Measurements from ENCODE around the gene PTPRR.

The PTPRR gene

DNA sequence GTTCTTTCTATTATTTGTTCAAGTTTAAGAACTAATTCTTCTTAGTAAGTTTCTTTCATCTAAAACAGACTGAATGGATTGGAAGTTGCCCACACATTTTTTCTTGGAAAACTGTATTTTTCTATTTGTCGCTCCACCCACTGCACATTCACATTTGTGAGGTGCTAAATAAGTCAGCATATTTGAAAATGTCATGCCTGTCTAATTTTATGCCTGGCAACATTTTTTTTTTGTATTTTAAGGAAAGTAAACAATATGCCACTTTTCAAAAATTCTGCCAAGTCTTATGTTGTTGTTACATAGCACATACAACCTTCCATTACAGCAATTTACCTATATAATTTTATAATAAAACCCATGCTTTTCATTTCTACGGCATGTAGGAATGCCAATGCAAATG, 170.6 kb downstream of the PTPRR start:
- ChIA-PET CTCF (no interaction called here), POLR2A (no interaction called here)
- no peak for TF ChIP-seq NFRKB (IDR thresholded peaks at IDR 0.05)
- no peak for TF ChIP-seq LEF1 (IDR thresholded peaks at IDR 0.05; ENCODE audit: borderline replicate concordance)
- TF ChIP-seq ARNT (IDR thresholded peaks at IDR 0.05), result no peak
- TF ChIP-seq L3MBTL2 (conservative IDR thresholded peaks at IDR 0.05), result no peak
- TF ChIP-seq FOXM1 (IDR thresholded peaks at IDR 0.05; ENCODE audit: borderline replicate concordance), result no peak
- no peak for TF ChIP-seq CTBP1 (IDR thresholded peaks at IDR 0.05; ENCODE audit: borderline replicate concordance)
- TF ChIP-seq, protein P1, sequence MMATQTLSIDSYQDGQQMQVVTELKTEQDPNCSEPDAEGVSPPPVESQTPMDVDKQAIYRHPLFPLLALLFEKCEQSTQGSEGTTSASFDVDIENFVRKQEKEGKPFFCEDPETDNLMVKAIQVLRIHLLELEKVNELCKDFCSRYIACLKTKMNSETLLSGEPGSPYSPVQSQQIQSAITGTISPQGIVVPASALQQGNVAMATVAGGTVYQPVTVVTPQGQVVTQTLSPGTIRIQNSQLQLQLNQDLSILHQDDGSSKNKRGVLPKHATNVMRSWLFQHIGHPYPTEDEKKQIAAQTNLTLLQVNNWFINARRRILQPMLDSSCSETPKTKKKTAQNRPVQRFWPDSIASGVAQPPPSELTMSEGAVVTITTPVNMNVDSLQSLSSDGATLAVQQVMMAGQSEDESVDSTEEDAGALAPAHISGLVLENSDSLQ (IDR thresholded peaks at IDR 0.05), result no peak
- no peak for TF ChIP-seq ZNF384 (IDR thresholded peaks at IDR 0.05)
- no peak for TF ChIP-seq FOXA1 (IDR thresholded peaks at IDR 0.05)
- no peak for TF ChIP-seq ELF4 (IDR thresholded peaks at IDR 0.05)
- TF ChIP-seq FOXK2 (IDR thresholded peaks at IDR 0.05), result no peak
- no peak for TF ChIP-seq BHLHE40 (IDR thresholded peaks at IDR 0.05; ENCODE audit: borderline replicate concordance)
- no peak for TF ChIP-seq TARDBP (IDR thresholded peaks at IDR 0.05)
- TF ChIP-seq HDGF (IDR thresholded peaks at IDR 0.05; ENCODE audit: borderline replicate concordance), result no peak
- TF ChIP-seq SP1 (IDR thresholded peaks at IDR 0.05), result no peak
- no peak for TF ChIP-seq SUZ12 (IDR thresholded peaks at IDR 0.05)
- DNase-seq (ENCODE audit: extremely low spot score), result no peak

DNA sequence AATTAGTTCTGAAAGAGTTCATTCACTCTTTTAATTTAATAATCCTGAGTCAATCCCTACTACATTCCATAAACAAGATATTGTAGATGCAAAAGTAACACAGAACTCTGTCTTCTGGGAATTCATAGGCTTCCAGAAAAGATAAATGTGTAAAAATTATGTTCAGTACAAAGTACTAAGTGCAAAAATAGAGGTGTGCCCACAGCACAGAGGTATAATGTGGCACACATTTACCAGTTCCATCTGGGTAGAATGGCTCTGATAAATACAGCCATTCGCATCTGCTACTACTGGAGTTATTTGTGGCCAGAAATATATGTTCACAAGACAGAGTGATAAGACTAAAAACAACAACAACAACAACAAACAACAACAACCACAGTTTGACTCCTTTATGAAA, 171.7 kb downstream of the PTPRR start:
- CTCF ChIA-PET, result no interaction called here
- POLR2A ChIA-PET, result no interaction called here

DNA sequence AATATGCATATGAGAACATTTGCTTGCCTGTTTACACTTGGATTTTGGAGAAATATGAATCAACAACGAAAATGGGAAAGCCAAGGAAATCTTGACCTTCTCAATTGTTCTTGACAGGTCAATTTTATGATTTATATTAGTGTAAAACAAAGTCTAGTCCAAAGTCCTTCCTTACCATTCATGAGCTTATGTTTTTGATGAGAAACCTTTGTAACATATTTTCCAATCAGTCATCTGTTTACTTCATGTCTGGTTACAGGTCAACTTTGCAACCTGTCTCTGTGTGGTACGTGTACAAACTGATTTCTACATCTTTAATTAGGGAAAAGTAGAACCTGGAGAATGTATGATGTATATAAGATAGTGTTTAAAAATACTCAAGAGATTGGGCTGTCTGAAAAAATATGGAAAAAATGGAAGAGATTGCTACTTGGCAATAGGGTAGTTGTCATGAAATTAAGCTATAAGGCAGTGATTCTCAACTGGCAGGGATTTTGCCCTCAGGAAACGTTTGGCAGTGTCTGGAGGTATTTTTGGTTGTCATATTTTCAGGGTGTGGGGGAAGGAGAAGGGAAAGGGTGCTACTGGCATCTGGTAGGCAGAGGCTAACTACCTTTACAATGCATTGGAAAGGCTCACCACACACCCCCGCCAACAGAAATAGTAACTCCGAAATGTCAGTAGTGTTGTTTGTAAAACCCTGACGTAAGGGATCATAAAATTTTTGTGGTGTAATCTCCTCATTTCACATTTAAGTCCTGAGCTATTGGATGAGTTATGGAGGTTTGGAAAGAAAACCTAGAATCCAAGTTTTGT, 172.9 kb downstream of the PTPRR start:
- ChIA-PET CTCF (no interaction called here), POLR2A (no interaction called here)
- TF ChIP-seq TARDBP (IDR thresholded peaks at IDR 0.05) (no peak), ARNT (IDR thresholded peaks at IDR 0.05) (no peak), SP1 (IDR thresholded peaks at IDR 0.05) (no peak), L3MBTL2 (conservative IDR thresholded peaks at IDR 0.05) (no peak), FOXK2 (IDR thresholded peaks at IDR 0.05) (no peak), ZNF384 (IDR thresholded peaks at IDR 0.05) (no peak), SUZ12 (IDR thresholded peaks at IDR 0.05) (no peak), FOXA1 (IDR thresholded peaks at IDR 0.05) (no peak), HDGF (IDR thresholded peaks at IDR 0.05; ENCODE audit: borderline replicate concordance) (no peak), CTBP1 (IDR thresholded peaks at IDR 0.05; ENCODE audit: borderline replicate concordance) (no peak), NFRKB (IDR thresholded peaks at IDR 0.05) (no peak), ELF4 (IDR thresholded peaks at IDR 0.05) (no peak), LEF1 (IDR thresholded peaks at IDR 0.05; ENCODE audit: borderline replicate concordance) (no peak), FOXM1 (IDR thresholded peaks at IDR 0.05; ENCODE audit: borderline replicate concordance) (no peak)
- TF ChIP-seq, protein P1 (IDR thresholded peaks at IDR 0.05), result no peak
- no peak for DNase-seq (ENCODE audit: extremely low spot score)

More for the DNA sequence above, 171.7 kb downstream of the PTPRR start:
- no peak for DNase-seq (ENCODE audit: extremely low spot score)
- TF ChIP-seq FOXA1 (IDR thresholded peaks at IDR 0.05) (no peak), ZNF384 (IDR thresholded peaks at IDR 0.05) (no peak), BHLHE40 (IDR thresholded peaks at IDR 0.05; ENCODE audit: borderline replicate concordance) (no peak), FOXK2 (IDR thresholded peaks at IDR 0.05) (no peak), FOXM1 (IDR thresholded peaks at IDR 0.05; ENCODE audit: borderline replicate concordance) (no peak), SP1 (IDR thresholded peaks at IDR 0.05) (no peak), ARNT (IDR thresholded peaks at IDR 0.05) (no peak), NFRKB (IDR thresholded peaks at IDR 0.05) (no peak), L3MBTL2 (conservative IDR thresholded peaks at IDR 0.05) (no peak)

DNA sequence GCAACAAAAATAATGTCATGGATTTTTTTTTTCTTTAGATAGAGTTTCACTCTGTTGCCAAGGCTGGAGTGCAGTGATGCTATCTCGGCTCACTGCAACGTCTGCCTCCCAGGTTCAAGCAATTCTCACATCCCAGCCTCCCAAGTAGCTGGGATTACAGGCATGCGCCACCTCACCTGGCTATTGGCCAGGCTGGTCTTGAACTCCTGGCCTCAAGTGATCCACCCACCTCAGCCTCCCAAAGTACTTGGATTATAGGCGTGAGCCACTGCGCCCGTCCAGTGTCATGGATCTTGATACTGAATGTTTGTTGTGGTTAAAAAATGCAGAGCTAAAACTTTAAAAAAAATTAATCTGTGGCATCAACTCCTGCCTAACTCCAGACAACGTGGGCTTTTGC, 175.5 kb downstream of the PTPRR start:
- TF ChIP-seq FOXM1 (IDR thresholded peaks at IDR 0.05; ENCODE audit: borderline replicate concordance), result no peak
- no peak for TF ChIP-seq CTBP1 (IDR thresholded peaks at IDR 0.05; ENCODE audit: borderline replicate concordance)
- TF ChIP-seq, protein P1 (IDR thresholded peaks at IDR 0.05), result no peak
- TF ChIP-seq SUZ12 (IDR thresholded peaks at IDR 0.05), result no peak
- TF ChIP-seq ZNF384 (IDR thresholded peaks at IDR 0.05), result no peak
- TF ChIP-seq ARNT (IDR thresholded peaks at IDR 0.05), result no peak
- TF ChIP-seq ELF4 (IDR thresholded peaks at IDR 0.05), result no peak
- no peak for TF ChIP-seq TARDBP (IDR thresholded peaks at IDR 0.05)
- TF ChIP-seq HDGF (IDR thresholded peaks at IDR 0.05; ENCODE audit: borderline replicate concordance), result no peak
- TF ChIP-seq L3MBTL2 (conservative IDR thresholded peaks at IDR 0.05), result no peak
- no peak for TF ChIP-seq NFRKB (IDR thresholded peaks at IDR 0.05)
- no peak for TF ChIP-seq BHLHE40 (IDR thresholded peaks at IDR 0.05; ENCODE audit: borderline replicate concordance)
- no peak for TF ChIP-seq FOXA1 (IDR thresholded peaks at IDR 0.05)
- TF ChIP-seq LEF1 (IDR thresholded peaks at IDR 0.05; ENCODE audit: borderline replicate concordance), result no peak
- ChIA-PET CTCF (interaction anchor here (1.0 kb wide), 1 partner anchor 366 kb away, joined by 5 read pairs; no protein-coding TSS in a partner anchor), POLR2A (no interaction called here)
- no peak for DNase-seq (ENCODE audit: extremely low spot score)

DNA sequence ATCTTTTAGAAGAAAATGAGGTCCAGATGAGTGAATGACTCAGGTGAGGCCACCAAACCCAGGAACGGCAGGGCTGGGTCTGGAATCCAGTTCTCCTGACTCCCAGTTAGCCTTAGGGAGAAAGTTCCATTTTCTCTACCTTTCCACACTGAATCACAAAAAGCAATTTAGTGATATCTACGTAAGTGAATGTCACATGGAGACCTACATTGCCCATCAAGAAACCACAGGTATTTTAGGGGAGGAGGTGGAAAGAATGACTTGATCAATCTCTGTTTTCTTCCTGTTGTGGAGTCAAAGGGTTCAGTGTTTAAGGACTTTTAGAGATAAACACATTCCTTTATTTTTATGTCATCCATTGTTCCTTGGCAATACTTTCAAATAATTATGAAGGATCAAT, 176.4 kb downstream of the PTPRR start:
- CTCF ChIA-PET, result no interaction called here
- DNase-seq (ENCODE audit: extremely low spot score), result no peak
- TF ChIP-seq SP1 (IDR thresholded peaks at IDR 0.05) (no peak), FOXA1 (IDR thresholded peaks at IDR 0.05) (no peak), BHLHE40 (IDR thresholded peaks at IDR 0.05; ENCODE audit: borderline replicate concordance) (no peak), NFRKB (IDR thresholded peaks at IDR 0.05) (no peak), ZNF384 (IDR thresholded peaks at IDR 0.05) (no peak), ARNT (IDR thresholded peaks at IDR 0.05) (no peak), L3MBTL2 (conservative IDR thresholded peaks at IDR 0.05) (no peak), HDGF (IDR thresholded peaks at IDR 0.05; ENCODE audit: borderline replicate concordance) (no peak), FOXM1 (IDR thresholded peaks at IDR 0.05; ENCODE audit: borderline replicate concordance) (no peak), FOXK2 (IDR thresholded peaks at IDR 0.05) (no peak), TARDBP (IDR thresholded peaks at IDR 0.05) (no peak), CTBP1 (IDR thresholded peaks at IDR 0.05; ENCODE audit: borderline replicate concordance) (no peak), ELF4 (IDR thresholded peaks at IDR 0.05) (no peak), SUZ12 (IDR thresholded peaks at IDR 0.05) (no peak), LEF1 (IDR thresholded peaks at IDR 0.05; ENCODE audit: borderline replicate concordance) (no peak)
- TF ChIP-seq, protein P1 (IDR thresholded peaks at IDR 0.05), result no peak
- POLR2A ChIA-PET, result no interaction called here

All from HEK293T (cell line).